Endodermal cell (in vitro differentiated cells): Measurements from ENCODE around the gene LIN28B. TPM values are rescaled to one million over a fixed set of nuclear protein-coding genes. Genes with fewer than 3 reads are reported as not detected.

Experiments
- DNase-seq: peaks from one replicate; pipeline ENCODE4 v3.0.0-alpha.2; 2017
- H3K27ac ChIP-seq: 2 replicates; pipeline ENCODE4 v1.5.1; 2013; ENCODE audit warnings: mild to moderate bottlenecking, low read depth, low read length, moderate library complexity
- H3K27me3 ChIP-seq: 2 replicates; pipeline ENCODE4 v1.6.1; 2013; ENCODE audit warnings: mild to moderate bottlenecking, low read length, moderate library complexity; ENCODE audit not compliant: insufficient read depth, control insufficient read depth, poor library complexity, severe bottlenecking
- H3K36me3 ChIP-seq: 2 replicates; pipeline ENCODE4 v1.7.0; 2013; ENCODE audit warnings: mild to moderate bottlenecking, low read length, moderate library complexity; ENCODE audit not compliant: control insufficient read depth, insufficient read depth
- H3K4me1 ChIP-seq: one replicate; pipeline ENCODE4 v1.7.0; 2013; ENCODE audit warnings: low read length; ENCODE audit not compliant: control insufficient read depth, insufficient read depth
- H3K4me3 ChIP-seq: 2 replicates; pipeline ENCODE4 v1.5.1; 2013; ENCODE audit warnings: mild to moderate bottlenecking, low read length, moderate library complexity
- H3K9ac ChIP-seq: 2 replicates; pipeline ENCODE4 v1.6.1; 2013; ENCODE audit warnings: mild to moderate bottlenecking, low read length, moderate library complexity; ENCODE audit not compliant: poor library complexity, severe bottlenecking; ENCODE audit errors: extremely low read depth
- H3K9me3 ChIP-seq: 2 replicates; pipeline ENCODE4 v1.6.1; 2013; ENCODE audit warnings: mild to moderate bottlenecking, low read length, moderate library complexity; ENCODE audit not compliant: control insufficient read depth
- H3K27ac Mint-ChIP-seq: 2 replicates; pipeline ENCODE4 v1.8.0; 2020; ENCODE audit warnings: mixed read lengths
- H3K27me3 Mint-ChIP-seq: 2 replicates; pipeline ENCODE4 v1.8.0; 2021; ENCODE audit warnings: mild to moderate bottlenecking, mixed read lengths; ENCODE audit not compliant: insufficient read depth
- H3K36me3 Mint-ChIP-seq: 2 replicates; pipeline ENCODE4 v1.8.0; 2020; ENCODE audit warnings: low read depth, mixed read lengths
- H3K4me1 Mint-ChIP-seq: 2 replicates; pipeline ENCODE4 v1.8.0; 2020; ENCODE audit warnings: mixed read lengths
- H3K4me3 Mint-ChIP-seq: 2 replicates; pipeline ENCODE4 v1.8.0; 2020; ENCODE audit warnings: mild to moderate bottlenecking, moderate library complexity, mixed read lengths
- H3K9me3 Mint-ChIP-seq: 2 replicates; pipeline ENCODE4 v1.8.0; 2020; ENCODE audit warnings: mild to moderate bottlenecking, mixed read lengths
- WGBS, 2 experiments: methylation state at CpG; one replicate each; pipeline versions ENCODE4 v1.1.5 to v1.1.7; 2013; ENCODE audit warnings: missing lambda C conversion rate in 2 of 2, mixed read lengths in 1 of 2; ENCODE audit not compliant: insufficient coverage in 1 of 2, insufficient read length in 1 of 2; 5-methylcytosine and 5-hydroxymethylcytosine counted together
- long read RNA-seq, 4 experiments: library from polyadenylated mRNA in 2 of 4; library from RNA in 1 of 4; library from capped mRNA in 1 of 4; stranded (forward) in 3 of 4; unstranded in 1 of 4; transcript quantifications; one replicate each; pipeline ENCODE4 v2.0.0, GENCODE V29; 2020 to 2021; ENCODE audit warnings: inconsistent platforms in 1 of 4
- polyA plus RNA-seq, 2 experiments: library from polyadenylated mRNA; stranded (reverse); fragments of 50-300 nt; gene quantifications; one replicate each; pipeline ENCODE4 v1.2.3, GENCODE V29; 2013
- total RNA-seq, 2 donors: library from RNA; stranded (reverse); fragmentation: NEBNext Ultra II Directional in 1 of 2; extraction: Animal tissue kit (Norgen Biotek cat#: 25700) in 1 of 2; gene quantifications; 2 replicates in 1 of 2; 3 replicates in 1 of 2; pipeline ENCODE4 v1.2.1, GENCODE V29; 2021
- TF ChIP-seq, protein P1 (sequence below): fragments of 200-600 bp; sonication (generic); conservative IDR thresholded peaks from 2 replicates; pipeline ENCODE4 v1.5.0; 2021; ENCODE audit warnings: antibody characterized with exemption, mild to moderate bottlenecking

The LIN28B gene, protein sequence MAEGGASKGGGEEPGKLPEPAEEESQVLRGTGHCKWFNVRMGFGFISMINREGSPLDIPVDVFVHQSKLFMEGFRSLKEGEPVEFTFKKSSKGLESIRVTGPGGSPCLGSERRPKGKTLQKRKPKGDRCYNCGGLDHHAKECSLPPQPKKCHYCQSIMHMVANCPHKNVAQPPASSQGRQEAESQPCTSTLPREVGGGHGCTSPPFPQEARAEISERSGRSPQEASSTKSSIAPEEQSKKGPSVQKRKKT
- total RNA-seq, result 10 to 100 TPM; 65.1 to 65.3 TPM
- 46.4 TPM for polyA plus RNA-seq (2013, experiment 1 of 2)
- polyA plus RNA-seq (2013, experiment 2 of 2), result 46.7 TPM
- long read RNA-seq, experiment 1, full-length matches to known transcripts, result 2 of 25 reads
- long read RNA-seq, experiment 1, partial matches to known transcripts, result 2 of 25 reads
- long read RNA-seq, experiment 1, other reads (novel, unspliced or antisense), result 21 of 25 reads
- long read RNA-seq, experiment 2, full-length matches to known transcripts, result 52 of 88 reads
- long read RNA-seq, experiment 2, partial matches to known transcripts, result 8 of 88 reads
- long read RNA-seq, experiment 2, other reads (novel, unspliced or antisense), result 28 of 88 reads
- long read RNA-seq, experiment 3, full-length matches to known transcripts, result 26 of 116 reads
- long read RNA-seq, experiment 3, partial matches to known transcripts, result 34 of 116 reads
- long read RNA-seq, experiment 3, other reads (novel, unspliced or antisense), result 56 of 116 reads
- long read RNA-seq, experiment 4, full-length matches to known transcripts, result 2 of 22 reads
- long read RNA-seq, experiment 4, partial matches to known transcripts, result 1 of 22 reads
- long read RNA-seq, experiment 4, other reads (novel, unspliced or antisense), result 19 of 22 reads

DNA sequence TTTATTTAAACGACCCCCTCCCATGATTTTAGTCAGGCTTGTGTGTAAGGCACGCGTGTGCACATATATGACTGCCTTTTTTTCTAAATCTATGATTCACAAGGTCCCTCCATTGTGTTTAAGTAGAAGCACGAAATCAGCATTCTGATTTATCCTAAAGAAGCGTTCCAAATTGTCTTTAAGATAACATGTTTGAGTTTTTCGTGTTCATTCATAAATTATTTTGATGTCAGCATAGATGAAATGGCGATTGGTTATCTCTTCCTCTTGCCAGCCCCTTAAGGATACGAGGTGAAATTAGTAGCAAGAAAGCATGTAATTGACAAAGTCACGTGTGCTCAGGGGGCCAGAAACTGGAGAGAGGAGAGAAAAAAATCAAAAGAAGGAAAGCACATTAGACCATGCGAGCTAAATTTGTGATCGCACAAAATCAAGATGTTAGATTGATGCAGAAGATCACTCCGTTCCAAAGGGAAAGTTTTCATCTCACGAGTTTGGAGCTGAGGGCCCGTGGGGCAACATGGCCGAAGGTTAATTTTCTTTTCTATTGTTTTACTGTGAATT lies at the start of gene LIN28B:
TSS of gene LIN28B (plus strand) at position 377 of the 564 bp plus-strand sequence. CDS start at position 521, 144 bp downstream.
- Histone ChIP-seq H3K9me3 (no peaks in the 10 kb centered on the region), H3K4me3 (peak within 1 kb of the TSS; percentile 99), H3K4me1 (peaks cover 3% of the 10 kb centered on the region), H3K36me3 (peaks cover 5% of the 10 kb centered on the region), H3K27ac (peak within 1 kb of the TSS; percentile 94), H3K9ac (peak within 1 kb of the TSS; percentile 75), H3K27me3 (no peaks in the 10 kb centered on the region)
- Mint-ChIP-seq H3K4me1 (peaks cover 20% of the 10 kb centered on the region), H3K27ac (peak within 1 kb of the TSS; percentile 96), H3K27me3 (no peaks in the 10 kb centered on the region), H3K36me3 (peaks cover 4% of the 10 kb centered on the region), H3K4me3 (peak within 1 kb of the TSS; percentile 86), H3K9me3 (no peaks in the 10 kb centered on the region)
- DNase-seq, result no peak
- WGBS, 2 experiments, result 0 to 3% methylated on average over 7 to 15 of the region's 15 CpGs
- TF ChIP-seq, protein P1, sequence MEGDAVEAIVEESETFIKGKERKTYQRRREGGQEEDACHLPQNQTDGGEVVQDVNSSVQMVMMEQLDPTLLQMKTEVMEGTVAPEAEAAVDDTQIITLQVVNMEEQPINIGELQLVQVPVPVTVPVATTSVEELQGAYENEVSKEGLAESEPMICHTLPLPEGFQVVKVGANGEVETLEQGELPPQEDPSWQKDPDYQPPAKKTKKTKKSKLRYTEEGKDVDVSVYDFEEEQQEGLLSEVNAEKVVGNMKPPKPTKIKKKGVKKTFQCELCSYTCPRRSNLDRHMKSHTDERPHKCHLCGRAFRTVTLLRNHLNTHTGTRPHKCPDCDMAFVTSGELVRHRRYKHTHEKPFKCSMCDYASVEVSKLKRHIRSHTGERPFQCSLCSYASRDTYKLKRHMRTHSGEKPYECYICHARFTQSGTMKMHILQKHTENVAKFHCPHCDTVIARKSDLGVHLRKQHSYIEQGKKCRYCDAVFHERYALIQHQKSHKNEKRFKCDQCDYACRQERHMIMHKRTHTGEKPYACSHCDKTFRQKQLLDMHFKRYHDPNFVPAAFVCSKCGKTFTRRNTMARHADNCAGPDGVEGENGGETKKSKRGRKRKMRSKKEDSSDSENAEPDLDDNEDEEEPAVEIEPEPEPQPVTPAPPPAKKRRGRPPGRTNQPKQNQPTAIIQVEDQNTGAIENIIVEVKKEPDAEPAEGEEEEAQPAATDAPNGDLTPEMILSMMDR, result no peak

DNA sequence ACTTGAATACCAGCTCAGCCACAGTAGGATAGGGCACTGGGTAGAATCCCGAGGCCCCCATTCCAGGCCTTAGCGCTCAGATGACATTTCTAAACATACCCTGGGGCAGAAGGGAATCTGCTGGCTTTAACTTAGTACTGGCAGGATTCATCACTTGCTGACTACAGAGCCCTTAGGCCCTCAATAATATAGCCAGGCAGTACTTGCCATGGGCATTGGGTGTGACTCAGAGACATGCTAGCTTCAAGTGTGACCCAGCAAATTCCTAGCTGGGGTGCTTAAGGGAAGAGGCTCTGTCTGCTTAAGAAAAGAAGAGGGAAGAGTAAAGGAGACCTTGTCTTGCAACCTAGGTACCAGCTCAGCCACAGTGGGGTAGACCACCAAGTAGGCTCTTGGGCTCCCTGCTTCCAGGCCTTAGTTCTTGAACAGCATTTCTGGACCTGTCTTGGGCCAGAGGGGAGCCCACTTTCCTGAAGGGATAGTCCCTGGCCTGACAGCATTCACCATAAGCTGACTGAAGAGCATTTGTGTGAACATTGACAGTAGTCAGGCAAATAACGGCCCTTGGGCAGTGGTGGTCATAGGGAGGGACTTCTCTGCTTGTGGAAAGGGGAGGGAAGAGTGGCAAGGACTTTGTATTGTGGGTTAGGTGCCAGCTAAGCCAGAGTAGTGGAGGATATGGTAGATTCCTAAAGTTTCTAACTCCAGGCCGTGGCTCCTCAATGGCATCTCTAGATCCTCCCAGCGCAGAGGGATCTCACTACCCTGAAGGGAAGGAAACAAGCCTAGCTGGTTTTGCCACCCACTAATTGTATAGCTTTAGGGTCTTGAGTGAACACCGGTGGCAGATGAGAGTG lies 48.6 kb upstream of the LIN28B start:
- Mint-ChIP-seq H3K9me3 (peaks cover 9% of the 10 kb centered on the region), H3K4me1 (no peaks in the 10 kb centered on the region), H3K27me3 (no peaks in the 10 kb centered on the region), H3K27ac (peak overlapping the region; percentile 50), H3K36me3 (no peaks in the 10 kb centered on the region), H3K4me3 (no peak overlapping the region)
- Histone ChIP-seq H3K27me3 (no peaks in the 10 kb centered on the region), H3K4me1 (no peaks in the 10 kb centered on the region), H3K9me3 (no peaks in the 10 kb centered on the region), H3K27ac (no peak overlapping the region), H3K4me3 (no peak overlapping the region), H3K9ac (no peak overlapping the region), H3K36me3 (no peaks in the 10 kb centered on the region)
- 93 to 100% methylated on average over 3 to 6 of the region's 6 CpGs for WGBS, 2 experiments
- DNase-seq, result no peak
- TF ChIP-seq, protein P1, result no peak
